IMR-90 (cell line): ENCODE measurements around the gene DGKD. TPM values are rescaled to one million over a fixed set of nuclear protein-coding genes. Genes with fewer than 3 reads are reported as not detected.
A peak's percentile ranks its signal among the peaks of the same experiment; 100 is the strongest.

Experiments used
- ATAC-seq: fragments of 200-7000 bp; cut with Tn5 transposase; 2 replicates; pipeline ENCODE4 v1.9.1; 2020; ENCODE audit warnings: low read depth, mild to moderate bottlenecking, moderate library complexity
- BruUV-seq: library from RNA; stranded (reverse); fragments of 400-500 nt; replicated peaks from 2 replicates; lab custom pipeline; 2021; lab: Mats Ljungman, UMichigan
- CTCF ChIA-PET: fragments of 300-600 bp; formaldehyde crosslinking; extraction: SDS; loops from one replicate; lab custom pipeline; 2021; ENCODE audit warnings: antibody characterized with exemption; lab: Yijun Ruan, JAX
- POLR2A ChIA-PET: fragments of 300-600 bp; sonication (Branson Sonifier 250); formaldehyde crosslinking; loops from one replicate; lab custom pipeline; 2022; ENCODE audit warnings: antibody characterized with exemption; ENCODE audit not compliant: unreplicated experiment; lab: Charles Lee
- DNase-seq: peaks from one replicate; pipeline ENCODE4 v3.0.0; 2013
- H2AFZ ChIP-seq: replicated peaks from 2 replicates; pipeline ENCODE3; 2013; ENCODE audit warnings: low read length, mild to moderate bottlenecking; ENCODE audit not compliant: poor library complexity
- H2AK5ac ChIP-seq: 2 replicates; pipeline ENCODE4 v1.6.1; 2013; ENCODE audit warnings: low read depth, low read length, inconsistent platforms
- H2AK9ac ChIP-seq: replicated peaks from 2 replicates; pipeline ENCODE3; 2013; ENCODE audit warnings: mild to moderate bottlenecking, low read depth, low read length, moderate library complexity; ENCODE audit not compliant: poor library complexity
- H2BK120ac ChIP-seq: 2 replicates; pipeline ENCODE4 v1.6.1; 2013; ENCODE audit warnings: low read depth, low read length, inconsistent platforms
- H2BK15ac ChIP-seq: 3 replicates; pipeline ENCODE4 v1.6.1; 2013; ENCODE audit warnings: low read depth, low read length, inconsistent platforms
- H2BK20ac ChIP-seq: 2 replicates; pipeline ENCODE4 v1.6.1; 2013; ENCODE audit warnings: low read depth, mild to moderate bottlenecking, inconsistent platforms, low read length, moderate library complexity
- H2BK5ac ChIP-seq: 2 replicates; pipeline ENCODE4 v1.6.1; 2013; ENCODE audit warnings: mild to moderate bottlenecking, low read depth, low read length, inconsistent platforms; ENCODE audit not compliant: poor library complexity, severe bottlenecking
- H3K14ac ChIP-seq: replicated peaks from 2 replicates; pipeline ENCODE4 v1.6.1; 2013; ENCODE audit warnings: low read depth, low read length, inconsistent platforms
- H3K18ac ChIP-seq: 2 replicates; pipeline ENCODE4 v1.6.1; 2013; ENCODE audit warnings: low read depth, low read length, control low read depth
- H3K23ac ChIP-seq: 2 replicates; pipeline ENCODE4 v1.6.1; 2013; ENCODE audit warnings: low read depth, low read length, inconsistent platforms
- H3K27ac ChIP-seq: 2 replicates; pipeline ENCODE4 v1.5.1; 2013; ENCODE audit warnings: mild to moderate bottlenecking, control low read depth, low read length; ENCODE audit not compliant: insufficient read depth
- H3K27me3 ChIP-seq: 2 replicates; pipeline ENCODE4 v1.6.1; 2013; ENCODE audit warnings: low read length; ENCODE audit not compliant: control insufficient read depth, insufficient read depth
- H3K36me3 ChIP-seq: 2 replicates; pipeline ENCODE4 v1.6.1; 2013; ENCODE audit warnings: low read length, mixed read lengths; ENCODE audit not compliant: control insufficient read depth, insufficient read depth
- H3K4ac ChIP-seq: 2 replicates; pipeline ENCODE4 v1.6.1; 2013; ENCODE audit warnings: low read depth, low read length, inconsistent platforms
- H3K4me1 ChIP-seq: 2 replicates; pipeline ENCODE4 v1.6.1; 2013; ENCODE audit warnings: low read length, mixed read lengths; ENCODE audit not compliant: control insufficient read depth, insufficient read depth
- H3K4me2 ChIP-seq: 2 replicates; pipeline ENCODE4 v1.6.1; 2013; ENCODE audit warnings: low read depth, mild to moderate bottlenecking, control low read depth, low read length, moderate library complexity
- H3K4me3 ChIP-seq: 2 replicates; pipeline ENCODE4 v1.5.1; 2013; ENCODE audit warnings: low read depth, mild to moderate bottlenecking, control low read depth, low read length, moderate library complexity; ENCODE audit not compliant: insufficient read depth
- H3K56ac ChIP-seq: 2 replicates; pipeline ENCODE4 v1.6.1; 2013; ENCODE audit warnings: low read length, inconsistent platforms; ENCODE audit not compliant: insufficient read depth; ENCODE audit errors: extremely low read depth
- H3K79me1 ChIP-seq, 2 experiments: 2 replicates each; pipeline ENCODE4 v1.6.1; 2013; ENCODE audit warnings: low read length in 2 of 2, inconsistent platforms in 1 of 2, low read depth in 1 of 2
- H3K9ac ChIP-seq: 2 replicates; pipeline ENCODE4 v1.6.1; 2013; ENCODE audit warnings: low read depth, low read length, control low read depth
- H3K9me1 ChIP-seq: 2 replicates; pipeline ENCODE4 v1.6.1; 2013; ENCODE audit warnings: low read length, inconsistent platforms; ENCODE audit not compliant: insufficient read depth
- H3K9me3 ChIP-seq: 2 replicates; pipeline ENCODE4 v1.6.1; 2013; ENCODE audit warnings: low read length; ENCODE audit not compliant: control insufficient read depth, insufficient read depth
- H4K20me1 ChIP-seq: 2 replicates; pipeline ENCODE4 v1.6.1; 2013; ENCODE audit warnings: low read length, inconsistent platforms; ENCODE audit not compliant: insufficient read depth
- H4K5ac ChIP-seq: 2 replicates; pipeline ENCODE4 v1.6.1; 2013; ENCODE audit warnings: mild to moderate bottlenecking, low read depth, low read length, control low read depth
- H4K8ac ChIP-seq, 2 experiments: 2 replicates each; pipeline ENCODE4 v1.6.1; 2013; ENCODE audit warnings: low read depth in 2 of 2, low read length in 2 of 2, control low read depth in 1 of 2, inconsistent platforms in 1 of 2
- H4K91ac ChIP-seq: 2 replicates; pipeline ENCODE4 v1.6.1; 2013; ENCODE audit warnings: low read depth, low read length, inconsistent platforms; ENCODE audit not compliant: insufficient read depth
- CHD1 ChIP-seq: IDR thresholded peaks from 2 replicates; pipeline ENCODE4 v1.6.1; 2012; ENCODE audit warnings: low read depth, low read length, improper control_type of control experiment
- FOS ChIP-seq: fragments of 150-350 bp; IDR thresholded peaks from 2 replicates; pipeline ENCODE4 v1.6.1; 2016; ENCODE audit warnings: low read depth, low read length
- MXI1 ChIP-seq: IDR thresholded peaks from 2 replicates; pipeline ENCODE4 v1.6.1; 2012; ENCODE audit warnings: low read depth, mild to moderate bottlenecking, low read length, moderate library complexity, borderline replicate concordance
- RAD21 ChIP-seq: IDR thresholded peaks from 2 replicates; pipeline ENCODE4 v1.6.1; 2012; ENCODE audit warnings: low read length, improper control_type of control experiment
- whole genome bisulfite sequencing, 2 experiments: methylation state at CpG; one replicate each; pipeline versions ENCODE4 v1.1.5 to v1.1.7; 2013; ENCODE audit warnings: missing lambda C conversion rate in 2 of 2; ENCODE audit not compliant: insufficient read length in 1 of 2; ENCODE audit errors: extremely low coverage in 2 of 2; 5-methylcytosine and 5-hydroxymethylcytosine counted together
- dilution Hi-C: fragments of 300-500 bp; cut with HindIII; formaldehyde crosslinking; loops from one replicate; pipeline ENCODE4 v1.14.3; 2018; ENCODE audit warnings: low sequenced_read_pairs; ENCODE audit not compliant: unreplicated experiment
- in situ Hi-C: fragments of 300-500 bp; cut with MboI; formaldehyde crosslinking; loops from 3 replicates; pipeline ENCODE4 v1.14.3; 2019; ENCODE audit warnings: low sequenced_read_pairs, inconsistent platforms, mixed read lengths
- intact Hi-C: fragments of 100-400 bp; cut with micrococcal nuclease; formaldehyde crosslinking; loops from 2 replicates; pipeline ENCODE4 v1.10.0; 2022
- polyA plus RNA-seq, 3 experiments: library from polyadenylated mRNA; depleted of rRNA; stranded (reverse); fragments of >200 nt; gene quantifications; 2 replicates each; pipeline ENCODE4 v1.2.3, GENCODE V29; 2012; ENCODE audit warnings: low replicate concordance in 1 of 3
- total RNA-seq: library from RNA; depleted of rRNA; stranded (reverse); fragments of >200 nt; gene quantifications from 2 replicates; pipeline ENCODE4 v1.2.3, GENCODE V29; 2012

The DGKD gene
- total and polyA plus RNA-seq, 2 of the 4 experiments (the other 2 are of a cell fraction): 6.5 to 10.1 TPM

DNA sequence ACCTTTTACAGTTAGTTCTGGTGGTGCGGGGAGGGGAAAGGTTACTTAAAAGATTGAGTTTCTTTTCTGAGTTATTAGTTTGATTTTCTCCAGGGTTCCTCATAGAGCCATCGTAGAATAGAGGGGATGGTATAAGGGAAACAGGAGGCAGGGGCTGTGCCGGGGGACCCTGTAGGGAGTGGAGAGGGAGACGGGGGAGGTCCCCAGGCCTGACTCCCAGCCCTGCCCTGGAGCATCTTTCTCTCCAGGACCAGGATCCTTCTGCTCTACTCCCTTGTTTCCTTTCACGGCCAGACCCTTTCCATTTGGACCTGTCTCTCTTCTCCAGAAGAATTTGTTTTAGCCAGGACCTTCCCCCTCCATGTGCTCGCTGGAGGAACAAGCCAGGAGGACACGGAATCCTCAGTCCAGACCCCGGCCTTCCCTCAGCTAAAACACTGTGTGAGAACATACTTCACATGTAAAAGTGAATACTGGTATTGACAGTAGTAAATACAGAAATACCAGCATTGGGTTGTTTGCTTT lies 35.4 kb downstream of the DGKD start:
- peaks cover 8% of the 10 kb centered on the region; the same call in 1 of the 2 replicates for H4K20me1 ChIP-seq
- intact Hi-C loops: no loop called here
- H3K9me1 ChIP-seq: peaks cover 9% of the 10 kb centered on the region
- dilution Hi-C loops: no loop called here
- CTCF ChIA-PET: no interaction called here
- H3K18ac ChIP-seq: no peak overlapping the region
- no peak overlapping the region for H3K23ac ChIP-seq
- DNase-seq (no peak), ATAC-seq (no peak)
- in situ Hi-C loops: no loop called here
- no TSS peak for BruUV-seq
- H4K8ac ChIP-seq: no peak overlapping the region
- H3K9ac ChIP-seq: no peak overlapping the region
- no peak overlapping the region for H3K27ac ChIP-seq
- H2BK20ac ChIP-seq: no peak overlapping the region
- no peak overlapping the region for H2AFZ ChIP-seq
- H3K4me1 ChIP-seq: peaks cover 24% of the 10 kb centered on the region
- no peak overlapping the region for H3K4ac ChIP-seq
- POLR2A ChIA-PET: no interaction called here
- no peak for TF ChIP-seq FOS
- TF ChIP-seq RAD21: no peak
- TF ChIP-seq MXI1: no peak
- TF ChIP-seq CHD1: no peak
- no peak overlapping the region for H3K56ac ChIP-seq
- H3K4me2 ChIP-seq: no peak overlapping the region
- H2BK5ac ChIP-seq: no peak overlapping the region
- peak overlapping the region; percentile 52 for H2AK9ac ChIP-seq
- no peak overlapping the region for H3K4me3 ChIP-seq
- H4K91ac ChIP-seq: no peak overlapping the region
- peaks cover 4% of the 10 kb centered on the region; the same call in 1 of the 2 replicates for H3K36me3 ChIP-seq
- H3K14ac ChIP-seq: no peak overlapping the region
- no peaks in the 10 kb centered on the region for H3K27me3 ChIP-seq
- H2BK120ac ChIP-seq: no peak overlapping the region
- no peak overlapping the region for H4K5ac ChIP-seq
- no peak overlapping the region for H2BK15ac ChIP-seq
- no peaks in the 10 kb centered on the region for H3K9me3 ChIP-seq
- WGBS, 2 experiments: 60% methylated on average over 1 of the region's 8 CpGs; no CpG with 5 or more reads in 1 of the 2 experiments
- H3K79me1 ChIP-seq: peaks cover 22 to 47% of the 10 kb centered on the region in 2 experiments
- no peak overlapping the region for H2AK5ac ChIP-seq
